ENCODE measurements around the gene NRG3.

The NRG3 gene

DNA sequence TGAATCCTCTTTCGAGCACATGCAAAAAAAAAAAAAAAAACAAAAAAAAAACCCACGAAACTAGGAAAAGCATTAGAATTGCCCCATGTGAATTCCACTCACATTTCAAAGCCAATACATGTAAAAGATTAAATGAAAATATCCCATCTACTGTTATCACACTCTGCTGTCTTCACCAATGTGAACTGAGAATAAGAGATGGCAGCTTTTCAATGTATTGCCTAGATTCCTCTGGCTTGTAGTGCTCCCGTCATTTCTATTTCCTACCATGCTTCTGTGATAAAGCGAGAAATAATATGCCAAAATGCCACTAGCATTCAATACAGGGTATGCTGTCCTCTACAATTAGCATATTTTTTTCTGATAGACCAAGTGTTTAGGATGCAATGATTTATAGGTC, 517.0 kb downstream of the NRG3 start:
- H3K4me3 ChIP-seq (ENCODE audit: low read depth, low read length), result no peak overlapping the region
- TF ChIP-seq, protein P1, sequence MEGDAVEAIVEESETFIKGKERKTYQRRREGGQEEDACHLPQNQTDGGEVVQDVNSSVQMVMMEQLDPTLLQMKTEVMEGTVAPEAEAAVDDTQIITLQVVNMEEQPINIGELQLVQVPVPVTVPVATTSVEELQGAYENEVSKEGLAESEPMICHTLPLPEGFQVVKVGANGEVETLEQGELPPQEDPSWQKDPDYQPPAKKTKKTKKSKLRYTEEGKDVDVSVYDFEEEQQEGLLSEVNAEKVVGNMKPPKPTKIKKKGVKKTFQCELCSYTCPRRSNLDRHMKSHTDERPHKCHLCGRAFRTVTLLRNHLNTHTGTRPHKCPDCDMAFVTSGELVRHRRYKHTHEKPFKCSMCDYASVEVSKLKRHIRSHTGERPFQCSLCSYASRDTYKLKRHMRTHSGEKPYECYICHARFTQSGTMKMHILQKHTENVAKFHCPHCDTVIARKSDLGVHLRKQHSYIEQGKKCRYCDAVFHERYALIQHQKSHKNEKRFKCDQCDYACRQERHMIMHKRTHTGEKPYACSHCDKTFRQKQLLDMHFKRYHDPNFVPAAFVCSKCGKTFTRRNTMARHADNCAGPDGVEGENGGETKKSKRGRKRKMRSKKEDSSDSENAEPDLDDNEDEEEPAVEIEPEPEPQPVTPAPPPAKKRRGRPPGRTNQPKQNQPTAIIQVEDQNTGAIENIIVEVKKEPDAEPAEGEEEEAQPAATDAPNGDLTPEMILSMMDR (IDR thresholded peaks at IDR 0.05; ENCODE audit: low read depth, low read length, missing control alignments), result no peak
- no peak for DNase-seq (ENCODE audit: low read depth)

- TF ChIP-seq, protein P1 (IDR thresholded peaks at IDR 0.05; ENCODE audit: low read depth, low read length, missing control alignments), result no peak
- H3K4me3 ChIP-seq (ENCODE audit: low read depth, low read length), result no peak overlapping the region
- DNase-seq (ENCODE audit: low read depth), result no peak
Measured at GRCh38 chr10:82392533-82392932, 517.5 kb downstream of the NRG3 start.

GRCh38 chr10:82394122-82394521, 519.1 kb downstream of the NRG3 start:
- TF ChIP-seq, protein P1 (IDR thresholded peaks at IDR 0.05; ENCODE audit: low read depth, low read length, missing control alignments), result no peak
- no peak for DNase-seq (ENCODE audit: low read depth)
- no peak overlapping the region for H3K4me3 ChIP-seq (ENCODE audit: low read depth, low read length)

DNA sequence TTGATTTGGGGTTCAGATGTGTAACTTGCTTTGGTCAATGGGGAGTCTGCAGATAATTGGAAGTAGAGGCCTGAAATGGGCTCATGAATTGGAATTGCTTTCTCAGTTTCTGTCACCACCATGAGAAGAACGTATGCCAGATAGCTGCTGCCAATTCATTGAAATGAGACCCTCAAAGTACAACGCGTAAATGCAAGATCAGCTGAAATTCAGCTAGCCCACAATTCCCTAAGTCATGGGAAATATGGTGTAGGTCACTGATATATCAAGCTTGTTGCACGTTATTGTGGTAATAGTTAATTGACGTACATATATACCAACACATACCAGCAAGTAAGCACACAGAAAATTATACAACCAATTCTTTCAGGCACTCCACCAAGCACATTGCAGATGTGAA, 520.0 kb downstream of the NRG3 start:
- TF ChIP-seq, protein P1 (IDR thresholded peaks at IDR 0.05; ENCODE audit: low read depth, low read length, missing control alignments), result no peak
- DNase-seq (ENCODE audit: low read depth), result no peak
- H3K4me3 ChIP-seq (ENCODE audit: low read depth, low read length), result no peak overlapping the region

DNA sequence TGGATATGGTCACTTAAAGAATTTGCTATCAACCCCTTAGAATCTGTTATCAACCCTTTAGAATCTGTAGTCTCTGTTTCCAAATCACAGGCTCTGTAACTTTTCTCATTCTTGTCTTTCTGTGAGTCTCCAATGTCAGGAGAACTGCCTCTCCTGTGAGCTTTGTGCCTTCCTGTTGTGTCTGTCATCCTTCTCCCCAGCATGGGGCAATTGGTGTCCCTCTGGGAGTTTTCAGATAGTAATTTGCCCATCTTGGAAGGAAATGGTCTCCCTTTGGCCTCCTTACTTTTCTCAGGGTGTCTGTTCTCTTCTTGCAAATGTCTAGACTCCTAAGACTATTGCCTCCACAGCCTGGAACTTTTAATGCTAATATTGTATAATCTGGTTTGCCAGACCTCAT, 521.9 kb downstream of the NRG3 start:
- H3K4me3 ChIP-seq (ENCODE audit: low read depth, low read length), result no peak overlapping the region
- TF ChIP-seq, protein P1 (IDR thresholded peaks at IDR 0.05; ENCODE audit: low read depth, low read length, missing control alignments), result no peak
- no peak for DNase-seq (ENCODE audit: low read depth)

DNA sequence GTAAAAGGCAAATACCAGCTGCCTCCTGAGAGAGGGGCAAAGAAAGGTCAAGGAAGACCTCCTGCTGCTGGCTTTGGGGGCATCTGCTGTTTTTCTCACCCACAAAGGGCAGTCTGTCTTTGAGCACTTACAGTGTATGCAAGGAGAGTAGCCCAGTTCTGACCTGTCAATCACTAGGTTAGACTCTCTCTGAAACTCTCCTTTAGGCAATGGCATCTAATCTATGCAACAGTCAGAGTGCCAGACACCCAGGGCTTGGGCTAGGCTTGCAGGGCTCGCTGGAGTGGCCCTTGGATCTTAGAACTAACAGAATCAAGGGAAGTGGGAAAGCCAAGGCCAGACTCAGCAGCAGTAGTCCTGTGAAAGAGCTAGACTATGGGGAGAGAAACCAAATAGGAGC, 522.9 kb downstream of the NRG3 start:
- TF ChIP-seq, protein P1 (IDR thresholded peaks at IDR 0.05; ENCODE audit: low read depth, low read length, missing control alignments), result no peak

DNA sequence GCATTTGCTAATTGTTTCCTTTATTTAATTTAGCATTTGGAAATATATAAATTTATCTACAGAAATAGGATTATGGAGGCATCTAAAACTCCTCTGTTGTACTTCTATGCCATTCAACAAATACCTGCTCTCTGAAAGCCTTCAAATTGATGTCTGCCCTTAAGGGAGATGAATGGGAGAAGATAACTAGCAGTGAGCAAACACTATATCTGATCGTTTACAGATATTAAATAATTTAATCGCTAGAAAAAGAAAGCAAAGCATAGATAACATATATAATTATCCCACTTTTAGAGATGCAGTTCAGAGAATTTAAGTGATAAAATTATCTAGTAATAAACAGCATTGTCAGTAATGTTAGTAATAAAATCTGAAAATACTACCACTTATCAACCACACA, 524.9 kb downstream of the NRG3 start:
- TF ChIP-seq, protein P1 (IDR thresholded peaks at IDR 0.05; ENCODE audit: low read depth, low read length, missing control alignments), result no peak
- no peak overlapping the region for H3K4me3 ChIP-seq (ENCODE audit: low read depth, low read length)
- DNase-seq (ENCODE audit: low read depth), result no peak

More for the DNA sequence above, 522.9 kb downstream of the NRG3 start:
- no peak for DNase-seq (ENCODE audit: low read depth)
- no peak overlapping the region for H3K4me3 ChIP-seq (ENCODE audit: low read depth, low read length)

All from GM12864 (cell line).